Muscle of leg (tissue), 11 donors: ENCODE results near the gene GALNT9. TPM values are rescaled to one million over a fixed set of nuclear protein-coding genes. Genes with fewer than 3 reads are reported as not detected.

ENCODE experiments used
- DNase-seq: peaks from one replicate; pipeline ENCODE4 v3.0.0; 2013
- H3K27ac ChIP-seq: one replicate; pipeline ENCODE4 v1.5.1; 2013; ENCODE audit warnings: mild to moderate bottlenecking, low read length, control low read depth
- H3K27me3 ChIP-seq: one replicate; pipeline ENCODE4 v1.6.1; 2013; ENCODE audit warnings: low read length; ENCODE audit not compliant: control insufficient read depth, insufficient read depth
- H3K36me3 ChIP-seq: one replicate; pipeline ENCODE4 v1.6.1; 2013; ENCODE audit warnings: low read length; ENCODE audit not compliant: control insufficient read depth, insufficient read depth
- H3K4me1 ChIP-seq: one replicate; pipeline ENCODE4 v1.6.1; 2013; ENCODE audit warnings: low read length; ENCODE audit not compliant: control insufficient read depth, insufficient read depth
- H3K4me3 ChIP-seq: one replicate; pipeline ENCODE4 v1.5.1; 2013; ENCODE audit warnings: low read length, control low read depth
- H3K9me3 ChIP-seq: replicated peaks from 2 replicates; pipeline ENCODE4 v1.6.1; 2013; ENCODE audit warnings: low read depth, low read length; ENCODE audit not compliant: control insufficient read depth
- WGBS: methylation state at CpG from one replicate; pipeline ENCODE4 v1.1.5; 2013; ENCODE audit warnings: missing lambda C conversion rate; ENCODE audit not compliant: insufficient coverage; 5-methylcytosine and 5-hydroxymethylcytosine counted together
- polyA plus RNA-seq, 8 donors: library from polyadenylated mRNA; unstranded; fragments of 120-200 nt; gene quantifications; one replicate each; pipeline versions ENCODE4 v1.2.1 to v1.2.3, GENCODE V29; 2013; ENCODE audit warnings: inconsistent platforms in 1 of 8, low replicate concordance in 1 of 8; ENCODE audit not compliant: insufficient read length in 8 of 8, insufficient read depth in 1 of 8
- total RNA-seq: library from RNA; stranded (reverse); fragments of 120-200 nt; gene quantifications from one replicate; pipeline ENCODE4 v1.2.4, GENCODE V29; 2013

The GALNT9 gene
- total and polyA plus RNA-seq, 9 donors = 0.91 to 3.0 (median 2.0) TPM

- Histone ChIP-seq H3K36me3 (no peaks in the 10 kb centered on the region), H3K9me3 (no peaks in the 10 kb centered on the region), H3K27me3 (peaks cover 75% of the 10 kb centered on the region), H3K4me3 (no peak overlapping the region), H3K27ac (no peak overlapping the region), H3K4me1 (peaks cover 8% of the 10 kb centered on the region)
- no peak for DNase-seq
- WGBS = 95% methylated on average over 4 of the region's 15 CpGs
Observed at GRCh38 chr12:132325733-132326130, 3.7 kb downstream of the GALNT9 start.

GRCh38 chr12:132324841-132325732 lies 4.3 kb downstream of the GALNT9 start:
- DNase-seq = no peak
- H3K27ac ChIP-seq = no peak overlapping the region
- H3K4me1 ChIP-seq = peaks cover 8% of the 10 kb centered on the region
- H3K27me3 ChIP-seq = peaks cover 72% of the 10 kb centered on the region
- 81% methylated on average over 17 of the region's 28 CpGs for WGBS
- no peak overlapping the region for H3K4me3 ChIP-seq
- no peaks in the 10 kb centered on the region for H3K36me3 ChIP-seq
- H3K9me3 ChIP-seq = no peaks in the 10 kb centered on the region

- Histone ChIP-seq H3K4me1 (peaks cover 8% of the 10 kb centered on the region), H3K27ac (no peak overlapping the region), H3K36me3 (no peaks in the 10 kb centered on the region), H3K27me3 (peaks cover 71% of the 10 kb centered on the region), H3K9me3 (no peaks in the 10 kb centered on the region), H3K4me3 (no peak overlapping the region)
- DNase-seq = no peak
- WGBS = 85% methylated on average over 42 of the region's 42 CpGs
Observed at GRCh38 chr12:132324173-132324572, 5.2 kb downstream of the GALNT9 start.

GRCh38 chr12:132323171-132324010 lies 6.0 kb downstream of the GALNT9 start:
- peaks cover 8% of the 10 kb centered on the region for H3K4me1 ChIP-seq
- H3K4me3 ChIP-seq = no peak overlapping the region
- no peaks in the 10 kb centered on the region for H3K9me3 ChIP-seq
- no peak overlapping the region for H3K27ac ChIP-seq
- H3K36me3 ChIP-seq = no peaks in the 10 kb centered on the region
- no peak for DNase-seq
- 32% methylated on average over 39 of the region's 44 CpGs for WGBS
- H3K27me3 ChIP-seq = peaks cover 64% of the 10 kb centered on the region

DNA sequence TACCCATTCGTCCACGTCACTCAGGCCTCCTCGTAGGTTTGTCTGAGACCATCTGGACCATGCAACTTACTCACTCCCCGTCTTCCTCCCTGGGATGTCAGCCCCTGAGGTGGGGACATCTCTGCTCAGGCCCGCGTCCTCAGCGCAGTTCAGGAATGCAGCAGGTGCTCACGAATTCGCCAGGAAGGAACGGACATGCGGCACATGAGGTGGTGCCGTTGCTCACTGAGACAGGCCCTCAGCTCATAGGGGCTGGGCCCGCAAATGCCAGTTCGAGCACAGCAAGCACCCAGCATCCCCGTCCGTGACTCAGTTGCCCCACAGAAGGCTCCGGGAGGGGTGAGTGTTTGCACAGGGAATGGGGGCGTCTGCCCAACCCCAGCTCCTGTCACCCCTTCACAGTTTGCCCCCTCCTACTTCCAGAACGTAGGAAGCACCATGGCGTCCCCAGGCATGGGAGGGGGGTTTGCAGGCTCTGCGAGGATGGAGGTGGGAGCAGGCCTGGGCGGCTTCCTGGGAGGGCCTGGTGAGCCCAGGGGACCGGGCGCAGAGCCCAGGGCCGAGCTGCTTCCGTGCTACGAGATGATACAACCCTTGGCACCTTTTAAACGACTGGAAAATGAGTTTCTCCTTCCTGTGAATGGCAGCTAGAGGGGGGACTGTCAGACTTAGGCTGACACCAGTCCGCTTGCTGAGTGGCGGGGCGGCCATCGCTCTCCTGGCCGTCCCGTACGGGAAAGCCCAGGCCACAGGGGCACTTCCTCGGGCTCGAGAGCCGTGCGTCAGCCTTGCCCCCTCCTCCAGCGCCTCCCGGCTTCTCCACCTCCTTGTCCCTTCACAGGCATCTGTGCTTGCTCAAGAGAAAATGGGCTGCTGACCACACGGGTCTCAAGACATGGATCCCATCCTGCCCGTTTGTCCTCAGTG lies 6.9 kb downstream of the GALNT9 start:
- Histone ChIP-seq H3K4me1 (peaks cover 8% of the 10 kb centered on the region), H3K9me3 (no peaks in the 10 kb centered on the region), H3K27me3 (peaks cover 55% of the 10 kb centered on the region), H3K27ac (no peak overlapping the region), H3K36me3 (no peaks in the 10 kb centered on the region), H3K4me3 (no peak overlapping the region)
- 54% methylated on average over 36 of the region's 43 CpGs for WGBS
- DNase-seq = no peak

DNA sequence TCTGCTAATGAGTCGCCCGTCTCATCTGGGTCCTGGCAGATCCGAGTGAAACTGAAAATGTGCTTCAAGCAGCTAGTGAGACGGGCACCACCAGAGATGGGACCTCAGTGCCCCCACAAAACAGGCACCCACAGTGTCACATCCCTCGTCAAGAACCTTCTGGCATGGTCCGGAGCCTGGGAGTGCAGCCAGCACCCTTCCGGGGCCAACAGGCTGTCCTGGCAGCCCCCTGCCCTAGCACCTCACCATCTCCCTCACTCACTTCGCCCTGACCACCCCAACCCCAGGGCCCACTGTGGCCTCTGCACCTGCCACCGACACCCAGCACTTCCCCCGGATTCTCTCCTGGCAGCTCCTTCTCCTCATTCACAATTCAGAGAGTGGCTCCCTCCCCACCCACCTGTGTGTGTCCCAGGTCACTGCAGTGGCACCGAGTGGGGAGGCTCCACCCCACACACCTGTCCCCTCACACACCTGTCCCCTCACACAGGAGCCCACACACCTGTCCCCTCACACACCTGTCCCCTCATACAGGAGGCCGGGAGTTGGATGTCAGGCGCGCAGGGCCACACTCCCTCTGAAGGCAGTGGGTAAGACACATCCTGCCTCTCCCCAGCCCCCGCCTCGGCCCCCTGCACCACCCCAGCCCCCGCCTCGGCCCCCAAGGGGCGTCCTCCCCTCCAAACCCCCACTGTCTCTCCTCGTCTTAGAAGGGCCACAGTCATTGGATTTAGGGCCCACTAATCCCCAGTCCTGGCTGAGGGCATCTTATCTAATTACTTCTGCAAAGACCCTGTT lies 7.9 kb downstream of the GALNT9 start:
- 78% methylated on average over 12 of the region's 20 CpGs for WGBS
- Histone ChIP-seq H3K36me3 (no peaks in the 10 kb centered on the region), H3K27me3 (peaks cover 53% of the 10 kb centered on the region), H3K4me3 (no peak overlapping the region), H3K9me3 (no peaks in the 10 kb centered on the region), H3K27ac (no peak overlapping the region), H3K4me1 (peaks cover 8% of the 10 kb centered on the region)
- DNase-seq = no peak

GRCh38 chr12:132320767-132321211 lies 8.6 kb downstream of the GALNT9 start:
- peaks cover 54% of the 10 kb centered on the region for H3K27me3 ChIP-seq
- no peak overlapping the region for H3K27ac ChIP-seq
- no peaks in the 10 kb centered on the region for H3K36me3 ChIP-seq
- no peak for DNase-seq
- H3K4me3 ChIP-seq = no peak overlapping the region
- 84% methylated on average over 16 of the region's 23 CpGs for whole genome bisulfite sequencing
- no peaks in the 10 kb centered on the region for H3K9me3 ChIP-seq
- H3K4me1 ChIP-seq = peaks cover 8% of the 10 kb centered on the region

GRCh38 chr12:132319991-132320570 lies 9.3 kb downstream of the GALNT9 start:
- no peak for DNase-seq
- H3K27me3 ChIP-seq = peaks cover 51% of the 10 kb centered on the region
- no peaks in the 10 kb centered on the region for H3K36me3 ChIP-seq
- no peak overlapping the region for H3K27ac ChIP-seq
- H3K9me3 ChIP-seq = no peaks in the 10 kb centered on the region
- 85% methylated on average over 18 of the region's 29 CpGs for WGBS
- no peak overlapping the region for H3K4me3 ChIP-seq
- peaks cover 8% of the 10 kb centered on the region for H3K4me1 ChIP-seq
